GM12878 (cell line): Measurements from ENCODE around the gene INHBB. TPM values are rescaled to one million over a fixed set of nuclear protein-coding genes. Genes with fewer than 3 reads are reported as not detected.

ENCODE experiments used
- ATAC-seq: fragments of 200-7000 bp; cut with Tn5 transposase; 3 replicates; pipeline ENCODE4 v1.9.1; 2020; ENCODE audit warnings: mild to moderate bottlenecking, moderate library complexity
- BruUV-seq: library from RNA; stranded (reverse); fragments of 400-500 nt; replicated peaks from 2 replicates; lab custom pipeline; 2021; lab: Mats Ljungman, UMichigan
- CTCF ChIA-PET: fragments of 300-600 bp; sonication (Branson Sonifier 250); formaldehyde crosslinking; extraction: SDS; loops from one replicate; lab custom pipeline; 2021; ENCODE audit warnings: inconsistent platforms; lab: Yijun Ruan, JAX
- POLR2A ChIA-PET: fragments of 350-600 bp; formaldehyde crosslinking; extraction: SDS; loops from one replicate; lab custom pipeline; 2021; ENCODE audit warnings: inconsistent platforms; lab: Charles Lee
- RAD21 ChIA-PET: fragments of 300-600 bp; sonication (Branson Sonifier 250); formaldehyde crosslinking; loops from one replicate; lab custom pipeline; 2023; ENCODE audit warnings: antibody characterized with exemption; ENCODE audit not compliant: unreplicated experiment; lab: Charles Lee
- SMC1A ChIA-PET: fragments of 300-600 bp; sonication (Branson Sonifier 250); formaldehyde crosslinking; loops from one replicate; lab custom pipeline; 2023; ENCODE audit not compliant: unreplicated experiment, uncharacterized antibody; lab: Charles Lee
- DNase-seq: peaks from one replicate; pipeline ENCODE4 v3.0.0-alpha.2; 2011; ENCODE audit warnings: low read depth, low spot score
- FAIRE-seq: peaks from 3 replicates; lab custom pipeline; 2011; peaks lifted over from hg19 to GRCh38; lab: Jason Lieb, UNC
- H2AFZ ChIP-seq: 2 replicates; pipeline ENCODE4 v1.6.0; 2011; ENCODE audit warnings: low read depth, low read length, control low read depth; ENCODE audit not compliant: control insufficient read depth
- H3K27ac ChIP-seq: 2 replicates; pipeline ENCODE4 v1.5.1; 2011; ENCODE audit warnings: control low read depth; ENCODE audit not compliant: control insufficient read depth, insufficient read depth
- H3K27me3 ChIP-seq, 2 experiments: replicated peaks in 1 of 2; 2 replicates each; pipeline versions ENCODE4 v1.6.0 to v1.6.1; 2011; ENCODE audit warnings: low read length in 1 of 2; ENCODE audit not compliant: control insufficient read depth in 2 of 2, insufficient read depth in 2 of 2
- H3K36me3 ChIP-seq, 2 experiments: 2 replicates each; pipeline ENCODE4 v1.5.1; 2011; ENCODE audit warnings: low read length in 1 of 2; ENCODE audit not compliant: control insufficient read depth in 2 of 2, insufficient read depth in 2 of 2
- H3K4me1 ChIP-seq: 2 replicates; pipeline ENCODE4 v1.6.1; 2011; ENCODE audit warnings: mild to moderate bottlenecking, low read length, moderate library complexity, mixed read lengths; ENCODE audit not compliant: control insufficient read depth, insufficient read depth
- H3K4me2 ChIP-seq: 2 replicates; pipeline ENCODE4 v1.6.0; 2011; ENCODE audit warnings: control low read depth; ENCODE audit not compliant: control insufficient read depth, insufficient read depth
- H3K4me3 ChIP-seq: fragments of 200-600 bp; sonication (generic); 2 replicates; pipeline ENCODE4 v1.5.1; 2016
- H3K79me2 ChIP-seq: 2 replicates; pipeline ENCODE4 v1.6.0; 2011; ENCODE audit warnings: low read length; ENCODE audit not compliant: control insufficient read depth, insufficient read depth
- H3K9ac ChIP-seq: 2 replicates; pipeline ENCODE4 v1.8.0; 2011; ENCODE audit warnings: low read length, control low read depth, mixed read lengths; ENCODE audit not compliant: control insufficient read depth, insufficient read depth
- H3K9me3 ChIP-seq: replicated peaks from 3 replicates; pipeline ENCODE4 v1.5.1; 2011; ENCODE audit warnings: mild to moderate bottlenecking, low read length; ENCODE audit not compliant: control insufficient read depth, insufficient read depth
- H4K20me1 ChIP-seq: 2 replicates; pipeline ENCODE4 v1.6.0; 2011; ENCODE audit not compliant: control insufficient read depth, insufficient read depth
- BACH1 ChIP-seq: fragments of 450-650 bp; IDR thresholded peaks from 2 replicates; pipeline ENCODE4 v1.6.1; 2017; ENCODE audit warnings: mild to moderate bottlenecking, borderline replicate concordance
- BCL11A ChIP-seq: IDR thresholded peaks from 2 replicates; pipeline ENCODE4 v1.6.1; 2011; ENCODE audit warnings: low read depth, low read length
- BCL3 ChIP-seq: IDR thresholded peaks from 2 replicates; pipeline ENCODE4 v1.6.1; 2011; ENCODE audit warnings: borderline replicate concordance, low read depth, mild to moderate bottlenecking, moderate library complexity, low read length; ENCODE audit not compliant: insufficient read depth, poor library complexity, severe bottlenecking
- BRCA1 ChIP-seq: IDR thresholded peaks from 2 replicates; pipeline ENCODE4 v1.6.1; 2011; ENCODE audit warnings: low read depth, low read length, improper control_type of control experiment
- CBFB ChIP-seq: IDR thresholded peaks from 2 replicates; pipeline ENCODE4 v1.6.1; 2016; ENCODE audit warnings: antibody characterized with exemption, low read depth
- MEF2A ChIP-seq: IDR thresholded peaks from 2 replicates; pipeline ENCODE4 v1.6.1; 2011; ENCODE audit warnings: low read depth, mild to moderate bottlenecking, low read length, moderate library complexity; ENCODE audit not compliant: insufficient read depth
- NKRF ChIP-seq: fragments of 450-650 bp; conservative IDR thresholded peaks from 2 replicates; pipeline ENCODE4 v1.6.1; 2017; ENCODE audit warnings: mild to moderate bottlenecking, moderate library complexity
- PML ChIP-seq: IDR thresholded peaks from 2 replicates; pipeline ENCODE4 v1.6.1; 2012; ENCODE audit warnings: low read length, inconsistent platforms
- RAD21 ChIP-seq: IDR thresholded peaks from 2 replicates; pipeline ENCODE4 v1.6.1; 2011; ENCODE audit warnings: mild to moderate bottlenecking, low read depth, low read length, moderate library complexity; ENCODE audit not compliant: insufficient read depth
- SMAD1 ChIP-seq: fragments of 450-650 bp; IDR thresholded peaks from 2 replicates; pipeline ENCODE4 v1.6.1; 2018; ENCODE audit warnings: mild to moderate bottlenecking, low read depth; ENCODE audit not compliant: partially characterized antibody
- SMARCA5 ChIP-seq: fragments of 450-650 bp; IDR thresholded peaks from 2 replicates; pipeline ENCODE4 v1.6.1; 2017; ENCODE audit warnings: mild to moderate bottlenecking
- SUPT20H ChIP-seq: IDR thresholded peaks from 2 replicates; pipeline ENCODE4 v1.6.1; 2011; ENCODE audit warnings: low read depth, mild to moderate bottlenecking, low read length, moderate library complexity, borderline replicate concordance; ENCODE audit not compliant: control insufficient read depth
- ZBTB40 ChIP-seq: fragments of 450-650 bp; IDR thresholded peaks from 2 replicates; pipeline ENCODE4 v1.6.1; 2016; ENCODE audit warnings: mild to moderate bottlenecking, moderate library complexity, borderline replicate concordance
- ZNF217 ChIP-seq: fragments of 450-650 bp; IDR thresholded peaks from 2 replicates; pipeline ENCODE4 v1.6.1; 2017; ENCODE audit warnings: antibody characterized with exemption, mild to moderate bottlenecking
- WGBS: methylation state at CpG from one replicate; pipeline ENCODE4 v1.1.6; 2016; ENCODE audit warnings: low lambda C conversion rate; ENCODE audit not compliant: insufficient replicate concordance, insufficient coverage; ENCODE audit errors: missing lambda C conversion rate; 5-methylcytosine and 5-hydroxymethylcytosine counted together
- in situ Hi-C: fragments of 300-500 bp; cut with MboI; formaldehyde crosslinking; loops from 9 replicates; pipeline ENCODE4 v1.14.3; 2018; ENCODE audit warnings: mixed read lengths
- intact Hi-C: fragments of 100-400 bp; cut with micrococcal nuclease; formaldehyde crosslinking; loops from one replicate; pipeline ENCODE4 v1.14.2; 2022; ENCODE audit not compliant: unreplicated experiment
- polyA plus RNA-seq, 11 experiments: library from polyadenylated mRNA; depleted of rRNA in 4 of 11; unstranded in 6 of 11; stranded (reverse) in 5 of 11; fragments of >200 nt; fragmentation: Nextera tagmentation in 4 of 11; fragmentation: Illumina TruSeq in 1 of 11; extraction: Ambion mirVana in 4 of 11; extraction: Trizol in 1 of 11; gene quantifications; 1 replicate in 1 of 11; 2 replicates in 10 of 11; pipeline versions ENCODE4 v1.2.1 to v1.2.3, GENCODE V29; 2011 to 2016; ENCODE audit warnings: inconsistent platforms in 2 of 11, missing spikeins in 2 of 11, low read depth in 1 of 11
- total RNA-seq, 4 experiments: library from RNA; depleted of rRNA in 3 of 4; stranded (reverse); fragments of >200 nt in 3 of 4; fragmentation: Illumina TruSeq in 1 of 4; extraction: Trizol in 1 of 4; gene quantifications; 2 replicates each; pipeline versions ENCODE4 v1.2.1 to v1.2.3, GENCODE V29; 2013 to 2021

INHBB gene
- total and polyA plus RNA-seq, 10 of the 15 experiments (the other 5 are each of a cell fraction or from before 2014, with no cell fraction given): 0.05 TPM; not detected in 9

GRCh38 chr2:120385355-120386127 is 39.6 kb downstream of the INHBB start (continued):
- TF ChIP-seq PML (no peak), SMAD1 (no peak), BRCA1 (no peak), CBFB (no peak), BCL11A (no peak)

GRCh38 chr2:120388222-120389035 is 42.5 kb downstream of the INHBB start:
- H3K9ac ChIP-seq: no peak overlapping the region
- SMC1A ChIA-PET: no interaction called here
- RAD21 ChIA-PET: no interaction called here

More at GRCh38 chr2:120388222-120389035, 42.5 kb downstream of the INHBB start:
- CTCF ChIA-PET: no interaction called here
- in situ Hi-C loops: no loop called here
- WGBS: 15% methylated on average over 9 of the region's 9 CpGs
- FAIRE-seq: no peak
- no peaks in the 10 kb centered on the region; the same call in 1 of the 2 replicates for H4K20me1 ChIP-seq
- no peaks in the 10 kb centered on the region for H3K79me2 ChIP-seq
- H3K27me3 ChIP-seq: no peaks in the 10 kb centered on the region
- H3K4me1 ChIP-seq: no peaks in the 10 kb centered on the region
- no peak overlapping the region for H3K4me3 ChIP-seq
- no peaks in the 10 kb centered on the region for H3K36me3 ChIP-seq
- BruUV-seq: no TSS peak
- H3K9me3 ChIP-seq: no peaks in the 10 kb centered on the region; the same call in 2 of the 3 replicates
- no peak for DNase-seq
- H3K4me2 ChIP-seq: no peak overlapping the region
- TF ChIP-seq BCL3: no peak
- TF ChIP-seq ZNF217: no peak
- no peak for TF ChIP-seq RAD21
- no peak for TF ChIP-seq SMARCA5
- no peak for TF ChIP-seq SUPT20H
- TF ChIP-seq BACH1: no peak
- no peak for TF ChIP-seq MEF2A
- TF ChIP-seq ZBTB40: no peak
- TF ChIP-seq NKRF: no peak
- TF ChIP-seq, all 136 proteins: peak for 0
- intact Hi-C loops: no loop called here
- POLR2A ChIA-PET: no interaction called here
- ATAC-seq: no peak
- no peak overlapping the region for H2AFZ ChIP-seq
- no peak overlapping the region for H3K27ac ChIP-seq
